Sigmoid colon (tissue), 7 donors: ENCODE measurements around the gene MCTP1. TPM values are rescaled to one million over a fixed set of nuclear protein-coding genes. Genes with fewer than 3 reads are reported as not detected.

Experiments used
- DNase-seq: peaks from one replicate; pipeline ENCODE4 v3.0.0-alpha.2; 2019
- H3K27ac ChIP-seq, 4 donors: fragments of 200-600 bp; sonication (generic); one replicate each; pipeline ENCODE4 v1.5.1; 2016 to 2019; ENCODE audit warnings: mild to moderate bottlenecking in 1 of 4
- H3K27me3 ChIP-seq, 3 donors: fragments of 200-600 bp; sonication (generic); one replicate each; pipeline ENCODE4 v1.5.1; 2019; ENCODE audit warnings: mild to moderate bottlenecking in 1 of 3
- H3K36me3 ChIP-seq, 4 donors: fragments of 200-600 bp; sonication (generic); one replicate each; pipeline ENCODE4 v1.5.1; 2016 to 2019
- H3K4me1 ChIP-seq, 4 donors: fragments of 200-600 bp; sonication (generic); one replicate each; pipeline ENCODE4 v1.5.1; 2017 to 2019
- H3K4me3 ChIP-seq, 4 donors: fragments of 200-600 bp; sonication (generic); one replicate each; pipeline ENCODE4 v1.5.1; 2017 to 2019; ENCODE audit warnings: mild to moderate bottlenecking in 2 of 4, moderate library complexity in 1 of 4
- H3K9me3 ChIP-seq, 4 donors: fragments of 200-600 bp in 3 of 4; sonication (generic) in 3 of 4; one replicate each; pipeline versions ENCODE4 v1.5.1 to v1.6.1; 2013 to 2019
- CTCF ChIP-seq, 4 experiments: fragments of 450-650 bp in 3 of 4; fragments of 200-600 bp in 1 of 4; IDR thresholded peaks; one replicate each; pipeline ENCODE4 v1.5.1; 2016 to 2019; ENCODE audit warnings: antibody characterized with exemption in 4 of 4, mild to moderate bottlenecking in 3 of 4, moderate library complexity in 2 of 4
- EP300 ChIP-seq, 4 donors: sonication (generic); formaldehyde crosslinking; IDR thresholded peaks; one replicate each; pipeline ENCODE4 v1.6.1; 2017; ENCODE audit warnings: antibody characterized with exemption in 4 of 4
- POLR2A ChIP-seq, 2 donors: fragments of 450-650 bp; IDR thresholded peaks; one replicate each; pipeline ENCODE4 v1.6.1; 2016; ENCODE audit warnings: antibody characterized with exemption in 2 of 2, mild to moderate bottlenecking in 2 of 2, moderate library complexity in 2 of 2
- POLR2AphosphoS5 ChIP-seq, 4 donors: sonication (generic); formaldehyde crosslinking; IDR thresholded peaks; one replicate each; pipeline ENCODE4 v1.6.1; 2017; ENCODE audit warnings: antibody characterized with exemption in 4 of 4
- WGBS, 2 donors: extraction: QIAGEN DNeasy Blood & Tissue Kit; methylation state at CpG; one replicate each; pipeline ENCODE4 v1.1.7; 2013; 5-methylcytosine and 5-hydroxymethylcytosine counted together
- intact Hi-C: fragments of 100-400 bp; cut with DNase I; formaldehyde crosslinking; loops from one replicate; pipeline ENCODE4 v1.15.1; 2023
- polyA plus RNA-seq, 3 donors: library from polyadenylated mRNA; stranded (reverse); fragments of 200-250 nt; gene quantifications; one replicate each; pipeline ENCODE4 v1.2.3, GENCODE V29; 2013
- total RNA-seq, 4 donors: library from RNA; depleted of rRNA; stranded (reverse); fragments of >200 nt; gene quantifications; one replicate each; pipeline ENCODE4 v1.1.0, GENCODE V29; 2016
- donor health status: healthy with polysubstance abuse.
- donor health status: Bipolar disorder and iron deficiency.
- donor health status: healthy.

MCTP1 gene
- total and polyA plus RNA-seq, 7 donors, result 2.1 to 20.5 (median 12.5) TPM

GRCh38 chr5:94944160-94944559, 340.7 kb downstream of the MCTP1 start:
- no peaks in the 10 kb centered on the region for H3K27me3 ChIP-seq
- no peaks in the 10 kb centered on the region for H3K36me3 ChIP-seq
- no peak for DNase-seq
- intact Hi-C loops, result no loop called here
- no peak overlapping the region for H3K4me3 ChIP-seq
- TF ChIP-seq CTCF (IDR thresholded peaks at IDR 0.05) (no peak), EP300 (IDR thresholded peaks at IDR 0.05) (no peak), POLR2A (IDR thresholded peaks at IDR 0.05) (no peak), POLR2AphosphoS5 (IDR thresholded peaks at IDR 0.05) (no peak)
- no peaks in the 10 kb centered on the region for H3K4me1 ChIP-seq
- no peaks in the 10 kb centered on the region for H3K9me3 ChIP-seq
- H3K27ac ChIP-seq, result no peak overlapping the region

- no peak overlapping the region for H3K4me3 ChIP-seq
- TF ChIP-seq POLR2A (IDR thresholded peaks at IDR 0.05) (no peak), POLR2AphosphoS5 (IDR thresholded peaks at IDR 0.05) (no peak), EP300 (IDR thresholded peaks at IDR 0.05) (no peak), CTCF (IDR thresholded peaks at IDR 0.05) (no peak)
- H3K4me1 ChIP-seq, result no peaks in the 10 kb centered on the region
- WGBS, 2 donors, result 73 to 81% methylated on average over 1 of the region's 1 CpG
- H3K36me3 ChIP-seq, result no peaks in the 10 kb centered on the region
- intact Hi-C loops, result no loop called here
- H3K27ac ChIP-seq, result no peak overlapping the region
- no peaks in the 10 kb centered on the region for H3K27me3 ChIP-seq
- H3K9me3 ChIP-seq, result no peaks in the 10 kb centered on the region
- no peak for DNase-seq
These were observed 343.7 kb downstream of the MCTP1 start for GRCh38 chr5:94941122-94941755.

- no peak for TF ChIP-seq POLR2A (IDR thresholded peaks at IDR 0.05)
- no peak for TF ChIP-seq CTCF (IDR thresholded peaks at IDR 0.05)
- no peak for TF ChIP-seq POLR2AphosphoS5 (IDR thresholded peaks at IDR 0.05)
- TF ChIP-seq EP300 (IDR thresholded peaks at IDR 0.05), result no peak
- 14 to 65% methylated on average over 2 of the region's 2 CpGs for WGBS, 2 donors
- DNase-seq, result no peak
These were observed 352.6 kb downstream of the MCTP1 start for GRCh38 chr5:94932259-94932658.

GRCh38 chr5:94928891-94929290, 356.0 kb downstream of the MCTP1 start:
- Histone ChIP-seq H3K27me3 (no peaks in the 10 kb centered on the region), H3K4me1 (no peaks in the 10 kb centered on the region), H3K36me3 (no peaks in the 10 kb centered on the region), H3K27ac (no peak overlapping the region), H3K4me3 (no peak overlapping the region), H3K9me3 (no peaks in the 10 kb centered on the region)
- DNase-seq, result no peak
- no peak for TF ChIP-seq CTCF (IDR thresholded peaks at IDR 0.05)
- no peak for TF ChIP-seq EP300 (IDR thresholded peaks at IDR 0.05)
- no peak for TF ChIP-seq POLR2A (IDR thresholded peaks at IDR 0.05)
- TF ChIP-seq POLR2AphosphoS5 (IDR thresholded peaks at IDR 0.05), result no peak
- 82 to 86% methylated on average over 6 of the region's 6 CpGs for WGBS, 2 donors
- intact Hi-C loops, result no loop called here

More at GRCh38 chr5:94932259-94932658, 352.6 kb downstream of the MCTP1 start:
- no peak overlapping the region for H3K4me3 ChIP-seq
- no peaks in the 10 kb centered on the region for H3K4me1 ChIP-seq
- no peaks in the 10 kb centered on the region for H3K27me3 ChIP-seq
- H3K36me3 ChIP-seq, result no peaks in the 10 kb centered on the region
- intact Hi-C loops, result no loop called here
- H3K9me3 ChIP-seq, result no peaks in the 10 kb centered on the region
- no peak overlapping the region for H3K27ac ChIP-seq

GRCh38 chr5:94920570-94920969, 364.3 kb downstream of the MCTP1 start:
- Histone ChIP-seq H3K27ac (no peak overlapping the region), H3K36me3 (no peaks in the 10 kb centered on the region), H3K27me3 (no peaks in the 10 kb centered on the region), H3K4me1 (no peaks in the 10 kb centered on the region), H3K4me3 (no peak overlapping the region), H3K9me3 (no peaks in the 10 kb centered on the region)
- intact Hi-C loops, result no loop called here
- DNase-seq, result no peak
- TF ChIP-seq POLR2AphosphoS5 (IDR thresholded peaks at IDR 0.05), result no peak
- no peak for TF ChIP-seq EP300 (IDR thresholded peaks at IDR 0.05)
- TF ChIP-seq POLR2A (IDR thresholded peaks at IDR 0.05), result no peak
- no peak for TF ChIP-seq CTCF (IDR thresholded peaks at IDR 0.05)
- 94 to 95% methylated on average over 14 of the region's 14 CpGs for WGBS, 2 donors
